Measurements from ENCODE around the gene ZFYVE26. TPM values are rescaled to one million over a fixed set of nuclear protein-coding genes. Genes with fewer than 3 reads are reported as not detected.

ZFYVE26 gene
- total RNA-seq, 1 experiment from 2014 or later, result 13.2 TPM

DNA sequence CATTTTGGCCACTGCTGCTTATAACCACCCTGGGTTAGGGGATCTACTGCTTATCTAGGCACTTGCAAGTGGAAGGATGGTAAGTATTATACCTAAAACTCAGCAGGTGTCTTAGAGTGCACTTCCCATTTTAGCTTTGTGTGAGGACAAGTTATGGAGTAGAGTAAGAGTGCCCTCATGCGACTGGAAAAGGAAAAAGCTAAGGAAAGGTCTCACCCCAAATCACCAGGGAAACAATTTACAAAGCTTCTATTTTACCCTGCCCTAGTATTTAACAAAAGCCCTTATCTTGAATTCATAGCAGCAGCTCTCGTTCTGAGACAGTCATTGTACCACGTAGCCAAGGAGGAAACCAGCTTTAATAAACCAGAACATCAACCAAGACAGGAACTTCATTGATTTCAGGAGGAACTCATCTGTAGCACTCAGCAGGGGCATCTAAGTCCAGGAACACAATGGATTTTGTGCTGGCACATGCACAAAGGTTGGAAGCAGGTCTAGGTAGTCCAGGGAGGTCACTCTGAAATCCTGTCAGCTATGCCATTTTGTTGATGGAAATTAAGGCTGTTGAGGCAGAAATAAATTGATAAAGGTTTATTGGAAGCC is 111.8 kb downstream of the ZFYVE26 start:
- peak overlapping the region; percentile 91 for H2AFZ ChIP-seq (ENCODE audit: low read depth, low read length, poor library complexity, severe bottlenecking)
- no TSS peak for BruUV-seq (replicated peaks)
- no peak overlapping the region for H3K9ac ChIP-seq (ENCODE audit: low read length)
- peak; percentile 87 for ATAC-seq
- no peak overlapping the region for H3K4me3 ChIP-seq (replicated peaks in 1 of 2; ENCODE audit: low read depth in 1 of 2, low read length in 2 of 2)
- H3K4me1 ChIP-seq (ENCODE audit: control insufficient read depth in 1 of 2, insufficient read depth in 2 of 2, low read length in 2 of 2), result peaks cover 16 to 32% of the 10 kb centered on the region in 2 experiments
- no peak for TF ChIP-seq CEBPB (IDR thresholded peaks at IDR 0.05; ENCODE audit: low read depth)
- TF ChIP-seq RAD21 (IDR thresholded peaks at IDR 0.05; ENCODE audit: low read depth), result peak; percentile 90
- TF ChIP-seq, protein P1, sequence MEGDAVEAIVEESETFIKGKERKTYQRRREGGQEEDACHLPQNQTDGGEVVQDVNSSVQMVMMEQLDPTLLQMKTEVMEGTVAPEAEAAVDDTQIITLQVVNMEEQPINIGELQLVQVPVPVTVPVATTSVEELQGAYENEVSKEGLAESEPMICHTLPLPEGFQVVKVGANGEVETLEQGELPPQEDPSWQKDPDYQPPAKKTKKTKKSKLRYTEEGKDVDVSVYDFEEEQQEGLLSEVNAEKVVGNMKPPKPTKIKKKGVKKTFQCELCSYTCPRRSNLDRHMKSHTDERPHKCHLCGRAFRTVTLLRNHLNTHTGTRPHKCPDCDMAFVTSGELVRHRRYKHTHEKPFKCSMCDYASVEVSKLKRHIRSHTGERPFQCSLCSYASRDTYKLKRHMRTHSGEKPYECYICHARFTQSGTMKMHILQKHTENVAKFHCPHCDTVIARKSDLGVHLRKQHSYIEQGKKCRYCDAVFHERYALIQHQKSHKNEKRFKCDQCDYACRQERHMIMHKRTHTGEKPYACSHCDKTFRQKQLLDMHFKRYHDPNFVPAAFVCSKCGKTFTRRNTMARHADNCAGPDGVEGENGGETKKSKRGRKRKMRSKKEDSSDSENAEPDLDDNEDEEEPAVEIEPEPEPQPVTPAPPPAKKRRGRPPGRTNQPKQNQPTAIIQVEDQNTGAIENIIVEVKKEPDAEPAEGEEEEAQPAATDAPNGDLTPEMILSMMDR (IDR thresholded peaks at IDR 0.05 in 2 of 3, conservative IDR thresholded peaks at IDR 0.05 in 1 of 3; ENCODE audit: borderline replicate concordance in 1 of 3, insufficient read depth in 1 of 3, low read depth in 2 of 3, low read length in 2 of 3), result peak; percentile 71 to 84 (median 83)
- H3K9me2 ChIP-seq (ENCODE audit: insufficient read depth), result no peaks in the 10 kb centered on the region
- H4K20me1 ChIP-seq (ENCODE audit: insufficient read depth), result no peaks in the 10 kb centered on the region
- H3K9me3 ChIP-seq (ENCODE audit: control insufficient read depth in 1 of 2, insufficient read depth in 1 of 2, low read depth in 1 of 2, low read length in 2 of 2), result peaks cover 0 to under 1% of the 10 kb centered on the region in 2 experiments; a peak in 2 of 4 replicates
- H3K27me3 ChIP-seq (ENCODE audit: insufficient read depth, low read length), result no peaks in the 10 kb centered on the region
- peak; percentile 72 for DNase-seq (ENCODE audit: low read depth, low spot score)
- intact Hi-C loops (cut with micrococcal nuclease), result loop anchor here (1.0 to 10.0 kb wide), 9 partner anchors 37 to 1340 kb away; partner anchors contain the start of genes ARG2 and PIGH
- peak overlapping the region; percentile 15; the same call in 1 of the 2 replicates for H3K4me2 ChIP-seq (ENCODE audit: low read length)
- no peaks in the 10 kb centered on the region for H3K79me2 ChIP-seq (ENCODE audit: insufficient read depth, low read length)
- POLR2A ChIA-PET, result interaction anchor here (0.9 to 1.6 kb wide), 7 partner anchors 9 to 277 kb away, joined by 3 to 12 read pairs (median 4); partner anchors contain the start of genes PIGH and RDH11
- H3K27ac ChIP-seq (ENCODE audit: low read depth, low read length), result no peak overlapping the region
- RAD21 ChIA-PET (ENCODE audit: low non-redundant PET in 1 of 2, low total read pairs in 2 of 2, uncharacterized antibody in 2 of 2, unreplicated experiment in 2 of 2), result interaction anchor here (0.8 to 2.3 kb wide), 20 partner anchors 9 to 345 kb away, joined by 3 to 20 read pairs (median 6); partner anchors contain the start of genes RDH11 (in 2 of the 2), ATP6V1D (in 1 of the 2), EIF2S1 (in 1 of the 2) and PIGH (in 1 of the 2)
- no peaks in the 10 kb centered on the region for H3K36me3 ChIP-seq (ENCODE audit: control insufficient read depth in 1 of 2, insufficient read depth in 2 of 2, low read length in 2 of 2)
- CTCF ChIA-PET, result interaction anchor here (0.6 to 5.3 kb wide), 47 partner anchors 9 to 1345 kb away, joined by 3 to 117 read pairs (median 5); partner anchors contain the start of genes ARG2, ATP6V1D, EIF2S1 and PIGH

DNA sequence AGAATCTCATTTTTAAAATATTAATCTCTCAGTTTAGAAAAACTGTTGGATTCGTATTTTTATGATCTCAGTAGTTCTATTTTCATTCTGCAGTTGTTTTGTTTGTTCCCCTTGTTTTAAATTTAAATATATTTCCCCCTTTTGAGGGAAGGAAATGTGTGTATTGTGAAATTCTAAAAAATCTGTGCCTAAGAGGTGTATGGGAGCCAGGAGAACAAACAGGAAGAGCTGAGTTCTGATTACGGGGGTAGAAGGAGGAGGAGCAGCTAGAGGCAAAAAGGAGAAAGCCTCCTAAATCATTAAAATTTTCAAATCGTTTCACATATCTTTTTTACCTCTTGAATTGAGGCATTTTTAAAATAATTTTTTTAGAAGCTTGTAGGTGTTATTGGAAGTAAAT is 112.4 kb downstream of the ZFYVE26 start:
- H3K4me1 ChIP-seq (ENCODE audit: control insufficient read depth in 1 of 2, insufficient read depth in 2 of 2, low read length in 2 of 2), result peaks cover 16 to 32% of the 10 kb centered on the region in 2 experiments
- CTCF ChIA-PET, result interaction anchor here (0.6 to 5.3 kb wide), 45 partner anchors 9 to 1345 kb away, joined by 3 to 117 read pairs (median 5); partner anchors contain the start of genes ARG2, ATP6V1D, EIF2S1 and PIGH
- intact Hi-C loops (cut with micrococcal nuclease), result loop anchor here (1.0 to 10.0 kb wide), 9 partner anchors 37 to 1339 kb away; partner anchors contain the start of genes ARG2 and PIGH
- H3K4me2 ChIP-seq (ENCODE audit: low read length), result peak overlapping the region; percentile 15; the same call in 1 of the 2 replicates
- no peaks in the 10 kb centered on the region for H3K9me2 ChIP-seq (ENCODE audit: insufficient read depth)
- no peak overlapping the region for H3K4me3 ChIP-seq (replicated peaks in 1 of 2; ENCODE audit: low read depth in 1 of 2, low read length in 2 of 2)
- no TSS peak for BruUV-seq (replicated peaks)
- no peaks in the 10 kb centered on the region for H3K27me3 ChIP-seq (ENCODE audit: insufficient read depth, low read length)
- H3K9me3 ChIP-seq (ENCODE audit: control insufficient read depth in 1 of 2, insufficient read depth in 1 of 2, low read depth in 1 of 2, low read length in 2 of 2), result no peaks in the 10 kb centered on the region; a peak in 1 of 4 replicates
- DNase-seq (ENCODE audit: low read depth, low spot score), result no peak
- no peaks in the 10 kb centered on the region for H3K36me3 ChIP-seq (ENCODE audit: control insufficient read depth in 1 of 2, insufficient read depth in 2 of 2, low read length in 2 of 2)
- no peak overlapping the region for H3K9ac ChIP-seq (ENCODE audit: low read length)
- ATAC-seq, result no peak
- H2AFZ ChIP-seq (ENCODE audit: low read depth, low read length, poor library complexity, severe bottlenecking), result peak overlapping the region; percentile 91
- H4K20me1 ChIP-seq (ENCODE audit: insufficient read depth), result no peaks in the 10 kb centered on the region
- TF ChIP-seq POLR2A (IDR thresholded peaks at IDR 0.05; ENCODE audit: borderline replicate concordance, extremely low read depth, insufficient read depth, insufficient read length) (no peak), SP1 (IDR thresholded peaks at IDR 0.05; ENCODE audit: low read depth) (no peak), ZFX (IDR thresholded peaks at IDR 0.05) (no peak), EZH2 (IDR thresholded peaks at IDR 0.05) (no peak), ZNF274 (IDR thresholded peaks at IDR 0.05; ENCODE audit: low read depth, low read length) (no peak), CBX3 (IDR thresholded peaks at IDR 0.05; ENCODE audit: low read depth) (no peak), JUND (IDR thresholded peaks at IDR 0.05) (no peak)
- TF ChIP-seq, protein P2, sequence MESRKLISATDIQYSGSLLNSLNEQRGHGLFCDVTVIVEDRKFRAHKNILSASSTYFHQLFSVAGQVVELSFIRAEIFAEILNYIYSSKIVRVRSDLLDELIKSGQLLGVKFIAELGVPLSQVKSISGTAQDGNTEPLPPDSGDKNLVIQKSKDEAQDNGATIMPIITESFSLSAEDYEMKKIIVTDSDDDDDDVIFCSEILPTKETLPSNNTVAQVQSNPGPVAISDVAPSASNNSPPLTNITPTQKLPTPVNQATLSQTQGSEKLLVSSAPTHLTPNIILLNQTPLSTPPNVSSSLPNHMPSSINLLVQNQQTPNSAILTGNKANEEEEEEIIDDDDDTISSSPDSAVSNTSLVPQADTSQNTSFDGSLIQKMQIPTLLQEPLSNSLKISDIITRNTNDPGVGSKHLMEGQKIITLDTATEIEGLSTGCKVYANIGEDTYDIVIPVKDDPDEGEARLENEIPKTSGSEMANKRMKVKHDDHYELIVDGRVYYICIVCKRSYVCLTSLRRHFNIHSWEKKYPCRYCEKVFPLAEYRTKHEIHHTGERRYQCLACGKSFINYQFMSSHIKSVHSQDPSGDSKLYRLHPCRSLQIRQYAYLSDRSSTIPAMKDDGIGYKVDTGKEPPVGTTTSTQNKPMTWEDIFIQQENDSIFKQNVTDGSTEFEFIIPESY (IDR thresholded peaks at IDR 0.05; ENCODE audit: extremely low read depth, insufficient replicate concordance, low read length), result no peak
- TF ChIP-seq, protein P3, sequence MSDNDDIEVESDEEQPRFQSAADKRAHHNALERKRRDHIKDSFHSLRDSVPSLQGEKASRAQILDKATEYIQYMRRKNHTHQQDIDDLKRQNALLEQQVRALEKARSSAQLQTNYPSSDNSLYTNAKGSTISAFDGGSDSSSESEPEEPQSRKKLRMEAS (IDR thresholded peaks at IDR 0.05), result no peak
- TF ChIP-seq, protein P4, sequence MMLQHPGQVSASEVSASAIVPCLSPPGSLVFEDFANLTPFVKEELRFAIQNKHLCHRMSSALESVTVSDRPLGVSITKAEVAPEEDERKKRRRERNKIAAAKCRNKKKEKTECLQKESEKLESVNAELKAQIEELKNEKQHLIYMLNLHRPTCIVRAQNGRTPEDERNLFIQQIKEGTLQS (IDR thresholded peaks at IDR 0.05), result no peak
- POLR2A ChIA-PET, result interaction anchor here (0.9 to 1.6 kb wide), 7 partner anchors 9 to 277 kb away, joined by 3 to 12 read pairs (median 4); partner anchors contain the start of genes PIGH and RDH11
- no peak overlapping the region for H3K27ac ChIP-seq (ENCODE audit: low read depth, low read length)
- RAD21 ChIA-PET (ENCODE audit: low non-redundant PET in 1 of 2, low total read pairs in 2 of 2, uncharacterized antibody in 2 of 2, unreplicated experiment in 2 of 2), result interaction anchor here (0.8 to 2.3 kb wide), 20 partner anchors 8 to 344 kb away, joined by 3 to 20 read pairs (median 6); partner anchors contain the start of genes RDH11 (in 2 of the 2), ATP6V1D (in 1 of the 2), EIF2S1 (in 1 of the 2) and PIGH (in 1 of the 2)
- no peaks in the 10 kb centered on the region for H3K79me2 ChIP-seq (ENCODE audit: insufficient read depth, low read length)
